Stimulated activated CD8-positive, alpha-beta memory T cell treated with anti-CD3 and anti-CD28 coated beads, Interleukin-7, amount 100 ng/mL, for 48 hours (primary cell): ENCODE data around the gene LHPP.
"Not testable (repeated sequence)": the region's sequence is repeated elsewhere in the genome, so short reads cannot be mapped to it uniquely, and the experiment has no call there.

Experiments
- DNase-seq, 2 donors: peaks; one replicate each; pipeline ENCODE4 v3.0.0-alpha.2; 2020; ENCODE audit warnings: low read depth in 1 of 2; ENCODE audit errors: extremely low read depth in 1 of 2

Gene LHPP

DNA sequence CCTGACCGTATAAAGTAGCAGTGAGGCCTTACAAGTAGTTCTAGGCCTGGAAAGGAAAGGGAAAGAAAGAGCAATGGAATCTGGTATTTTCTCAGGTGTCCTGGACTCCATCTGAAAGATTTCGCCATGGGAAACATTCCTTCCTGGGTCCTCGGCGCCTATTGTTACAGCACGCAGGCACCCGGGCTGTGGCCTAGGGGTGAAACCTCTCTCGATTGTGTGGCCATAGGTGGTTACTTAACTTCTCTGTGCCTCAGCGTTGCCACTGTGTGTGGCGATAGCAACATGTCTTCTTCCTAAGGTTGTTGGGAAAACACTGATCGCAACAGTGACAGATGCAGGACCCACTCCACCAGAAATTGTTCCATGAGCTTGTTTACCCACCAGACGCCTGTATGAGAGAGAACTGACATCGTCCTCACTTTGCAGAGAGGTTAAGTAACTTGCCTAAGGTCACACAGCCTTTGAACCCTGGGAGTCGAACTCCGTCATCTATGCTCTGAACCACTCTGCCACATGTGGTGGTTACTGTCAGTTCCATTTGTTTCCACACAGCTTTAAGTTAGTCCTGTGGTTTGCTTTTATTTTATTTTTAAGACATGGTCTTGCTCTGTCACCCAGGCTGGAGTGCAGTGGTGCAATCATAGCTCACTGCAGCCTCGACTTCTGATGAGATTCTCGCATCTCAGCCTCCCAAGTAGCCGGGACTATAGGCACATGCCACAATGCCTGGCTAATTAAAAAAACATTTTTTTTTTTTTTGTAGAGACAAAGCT lies 73.4 kb downstream of the LHPP start:
- DNase-seq = no peak

DNA sequence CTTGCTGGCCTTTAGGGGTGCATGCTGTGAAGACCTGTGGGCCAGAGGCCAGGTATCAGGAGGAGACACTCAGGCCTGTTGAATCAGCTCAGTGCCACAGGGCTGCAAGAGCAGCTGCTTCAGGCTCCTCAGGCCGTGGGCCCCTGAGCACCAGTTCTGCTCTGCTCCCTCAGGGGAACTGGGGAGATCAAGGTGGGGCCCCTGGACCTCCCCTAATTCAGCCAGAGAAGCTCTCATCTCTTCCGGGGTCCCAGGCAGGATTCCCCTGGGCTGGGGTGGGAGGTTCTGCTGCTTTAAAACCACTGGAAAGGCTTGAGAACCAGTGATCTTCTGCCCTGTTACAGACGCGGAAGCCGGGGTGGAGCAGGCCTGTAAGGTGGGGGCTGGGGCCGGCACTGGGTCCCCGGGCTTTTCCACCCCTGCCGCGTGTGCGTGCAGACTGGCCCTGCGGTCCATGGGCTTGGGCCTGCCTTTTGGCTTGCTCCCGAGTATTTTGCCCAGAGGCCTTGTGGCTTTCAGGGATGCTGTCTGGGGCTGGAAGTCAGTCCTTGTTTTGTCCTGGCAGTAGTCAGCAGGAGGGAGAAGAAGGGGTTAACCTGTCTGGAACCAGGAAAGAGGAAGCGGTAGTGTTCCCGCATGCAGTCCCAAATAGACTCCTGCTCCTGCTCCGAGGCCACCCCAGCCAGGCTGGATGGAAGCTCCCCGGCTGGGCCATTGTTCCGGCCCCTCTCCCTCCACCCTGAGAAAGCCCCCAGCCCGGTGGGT lies 74.3 kb downstream of the LHPP start:
- no peak for DNase-seq

DNA sequence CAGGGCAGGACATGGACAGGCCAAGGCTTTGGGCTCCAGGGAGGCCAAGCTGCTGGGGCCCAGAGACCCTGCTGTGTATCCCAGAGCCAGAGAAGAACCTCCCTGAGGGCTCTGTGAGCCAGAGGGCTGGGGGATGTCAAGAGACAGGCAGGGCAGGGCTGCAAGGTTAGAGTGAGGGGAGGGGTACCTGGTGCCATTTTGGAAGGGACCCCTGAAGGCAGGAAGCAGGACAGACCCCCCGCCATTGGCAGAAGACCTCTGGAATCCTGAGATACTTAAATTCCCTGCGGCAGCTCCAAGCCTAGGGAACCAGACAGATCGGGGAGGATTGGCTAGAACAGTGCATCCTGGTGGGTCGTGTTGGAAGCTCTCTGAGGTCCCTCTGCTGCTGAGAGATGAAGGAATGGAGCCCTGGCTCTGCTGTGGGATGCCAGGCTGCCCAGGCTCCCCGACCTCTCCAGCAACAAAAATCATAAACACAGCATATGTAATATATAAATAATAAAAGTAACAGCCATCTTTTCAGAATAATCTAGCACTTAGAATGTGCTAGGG lies 75.0 kb downstream of the LHPP start:
- no peak for DNase-seq

DNA sequence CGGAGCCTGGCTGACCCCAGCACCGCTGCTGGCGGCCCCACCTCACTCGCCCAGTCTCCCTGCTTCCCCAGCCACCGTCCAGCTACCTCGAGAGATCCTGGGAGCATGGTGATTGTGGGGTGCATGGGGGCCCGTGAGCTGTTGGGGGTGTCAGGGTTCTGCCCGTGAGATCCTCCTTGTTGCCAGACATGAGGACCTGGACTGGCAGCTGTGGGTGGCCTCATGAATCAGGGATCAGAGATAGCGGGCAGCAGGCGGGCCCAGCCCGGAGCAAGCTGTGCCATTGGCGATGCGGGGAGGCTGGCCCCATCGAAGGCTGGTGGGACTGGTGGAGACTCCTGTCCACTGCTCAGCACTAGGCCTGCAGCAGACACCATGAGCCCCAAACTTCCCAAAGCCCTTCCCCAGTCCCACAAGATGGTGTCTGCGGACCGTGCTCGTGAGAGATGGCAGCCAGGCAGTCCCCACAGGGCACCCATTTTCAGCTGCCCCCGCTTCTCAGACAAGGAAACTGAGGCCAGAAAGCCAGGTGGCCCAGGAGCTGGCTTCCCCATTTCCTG lies 75.6 kb downstream of the LHPP start:
- DNase-seq = no peak

DNA sequence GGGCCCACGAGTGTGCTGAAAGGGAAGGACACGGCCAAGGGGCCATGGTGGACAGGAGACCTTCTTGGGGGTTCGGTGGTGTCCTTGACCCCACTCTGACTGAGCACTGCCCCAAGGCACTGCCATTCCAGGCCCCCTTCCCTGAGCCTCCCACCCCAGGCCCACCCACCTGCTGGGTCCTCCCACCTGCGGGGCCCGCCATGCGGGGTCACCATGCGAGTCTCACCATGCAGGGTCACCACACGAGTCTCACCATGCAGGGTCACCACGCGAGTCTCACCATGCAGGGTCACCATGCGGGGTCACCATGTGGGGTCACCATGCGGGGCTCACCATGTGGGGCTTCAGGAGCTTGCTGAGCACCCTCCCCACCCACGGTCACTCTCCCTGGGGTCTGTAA lies 76.3 kb downstream of the LHPP start:
- no peak for DNase-seq

DNA sequence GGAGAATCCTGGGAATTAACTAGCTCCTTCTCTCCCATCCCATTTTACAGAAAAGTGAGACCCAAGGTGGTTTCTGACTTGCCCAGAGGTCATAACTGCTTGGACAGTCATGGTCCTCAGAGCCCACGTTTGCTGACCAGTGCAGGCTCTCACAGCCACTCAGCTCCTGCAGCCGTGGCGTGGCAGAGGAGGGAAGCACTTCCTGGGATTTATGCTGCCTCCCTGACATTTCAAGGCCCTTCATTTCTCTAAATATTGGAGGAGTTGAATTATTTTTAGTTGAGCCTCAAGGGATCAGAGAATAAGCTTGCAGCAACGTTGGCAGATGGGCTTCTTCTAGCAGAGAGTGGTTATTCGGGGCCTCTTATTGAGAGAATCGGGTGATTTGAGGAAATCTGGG lies 77.1 kb downstream of the LHPP start:
- no peak for DNase-seq

DNA sequence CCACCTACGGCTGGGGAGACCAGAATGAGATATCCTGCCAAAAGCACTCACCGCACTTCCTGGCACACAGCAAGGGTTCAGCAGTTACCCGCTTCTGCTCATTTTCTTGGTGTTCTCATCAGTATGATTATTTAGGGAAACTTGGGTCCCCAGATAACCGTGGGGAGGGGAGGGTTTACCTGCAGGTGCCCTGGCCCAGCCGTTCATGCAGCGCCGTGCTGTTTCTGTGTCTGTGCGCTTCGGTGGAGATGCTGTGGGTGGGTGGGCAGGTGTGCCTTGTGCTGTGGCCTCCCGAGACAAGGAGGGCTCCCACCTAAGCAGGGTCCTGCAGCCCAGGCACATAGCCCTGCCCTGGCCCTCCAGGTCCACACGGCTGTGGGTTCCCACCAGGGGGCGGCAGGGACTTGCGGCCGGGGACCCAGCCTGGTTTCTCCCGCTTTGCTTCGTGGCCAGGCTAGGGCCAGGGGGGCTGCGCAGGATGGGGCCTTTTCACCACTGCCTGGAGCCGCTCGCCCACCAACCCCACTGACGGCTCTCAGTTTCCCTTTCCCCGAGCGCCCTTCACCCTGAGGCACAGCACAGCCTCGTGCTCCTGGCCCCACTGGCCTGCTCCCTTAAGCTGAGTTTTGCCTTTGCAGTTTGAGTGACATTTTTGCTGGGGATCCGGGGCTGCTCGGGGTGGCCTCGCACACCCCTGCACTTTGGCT lies 78.5 kb downstream of the LHPP start:
- peak; percentile 25 to 42 for DNase-seq

DNA sequence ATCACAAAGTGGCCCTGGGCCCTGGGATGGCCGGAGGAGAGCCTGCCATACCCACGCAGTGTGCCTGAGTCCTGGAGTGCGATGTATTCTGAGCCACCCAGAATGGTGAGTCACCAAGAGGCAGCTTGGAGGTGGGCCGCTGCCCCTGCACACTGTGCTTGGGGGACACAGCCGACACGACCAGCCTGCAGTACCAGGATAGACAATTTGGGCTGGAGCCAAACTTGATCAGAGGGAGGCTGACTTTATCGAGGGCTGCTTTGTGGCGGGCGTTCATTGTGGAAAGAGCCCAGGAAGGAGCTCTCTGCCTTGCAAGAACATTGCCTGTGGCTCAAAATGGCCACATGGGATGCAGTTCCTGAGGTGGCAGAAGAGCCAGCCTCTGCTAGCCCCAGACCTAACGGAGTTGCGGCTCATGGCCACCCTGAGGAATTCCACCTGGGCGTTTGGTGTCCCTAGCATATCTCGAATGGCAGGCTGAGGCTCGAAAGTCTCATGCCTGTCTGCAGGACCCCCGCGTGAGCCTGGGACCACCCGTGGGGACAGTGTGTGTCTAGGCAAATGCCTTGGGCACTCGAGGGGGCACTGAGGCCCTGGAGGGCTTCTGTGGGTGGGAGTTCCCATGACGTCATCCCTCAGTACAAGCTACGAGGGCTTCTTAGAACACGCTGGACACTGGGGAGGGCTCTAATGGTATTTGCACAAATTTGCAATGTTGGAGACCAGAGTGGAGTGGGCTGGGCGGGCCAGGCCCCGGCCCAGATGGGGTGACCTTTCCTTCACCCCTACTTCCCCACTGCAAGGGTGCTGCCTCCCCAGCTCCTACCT lies 79.7 kb downstream of the LHPP start:
- no peak for DNase-seq

DNA sequence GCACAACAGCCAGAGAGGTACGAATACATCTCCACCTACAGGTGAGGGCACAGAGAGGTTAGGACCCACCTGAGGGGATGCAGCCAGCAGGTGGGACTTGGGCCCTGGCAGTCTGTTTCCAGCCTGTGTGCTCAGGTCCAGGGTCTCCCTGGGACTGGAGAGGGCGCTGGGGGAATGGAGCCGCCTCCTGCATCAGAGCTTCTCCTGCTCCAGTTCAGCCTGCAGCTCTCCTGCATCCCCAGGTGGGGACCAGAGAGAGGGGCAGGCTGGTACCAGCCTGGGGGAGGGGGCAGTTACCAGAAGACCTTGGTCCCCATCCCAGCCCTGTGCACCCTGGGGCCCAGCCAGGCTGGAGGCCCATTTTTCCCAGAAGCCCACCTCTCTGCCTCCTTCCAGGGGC lies 80.7 kb downstream of the LHPP start:
- DNase-seq = no peak

DNA sequence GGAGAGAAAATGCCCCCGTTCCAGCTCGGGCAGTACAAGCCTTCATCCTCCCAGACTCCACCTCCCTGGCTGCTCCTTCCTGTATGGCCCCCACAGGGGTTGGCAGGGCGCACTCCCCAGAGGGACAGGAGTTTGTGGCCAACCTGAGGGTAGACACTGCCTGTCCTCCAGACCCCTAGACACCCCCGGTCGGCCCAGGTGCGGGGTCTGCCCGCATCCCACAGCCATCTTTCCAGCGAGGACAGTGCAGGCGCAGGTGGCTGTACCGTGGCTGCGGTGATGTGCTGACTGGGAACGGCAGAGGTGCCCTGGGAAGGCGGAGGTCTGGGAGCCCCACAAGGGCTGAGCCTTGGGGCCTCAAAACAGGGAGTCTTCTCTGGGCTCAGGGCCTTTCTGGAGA lies 81.5 kb downstream of the LHPP start:
- DNase-seq = no peak

DNA sequence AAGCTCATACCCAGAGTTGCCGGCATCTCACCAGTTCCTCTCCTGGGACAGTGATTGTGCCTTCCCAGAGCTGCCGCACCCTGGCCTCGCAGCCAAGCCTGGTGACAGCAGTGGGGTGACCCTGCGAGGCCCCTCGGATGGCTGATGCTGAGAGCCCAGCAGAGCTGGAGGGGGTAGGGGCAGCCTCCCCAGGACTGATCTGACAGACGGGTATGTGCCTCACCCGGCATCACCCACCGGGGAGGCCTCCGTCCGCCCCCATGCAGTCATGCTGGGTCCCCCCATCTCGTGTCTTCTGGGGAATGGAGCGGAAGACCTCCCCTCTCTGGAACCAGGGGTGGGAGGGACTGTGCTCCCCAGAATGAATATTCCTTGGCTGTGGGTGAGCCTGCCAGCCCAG lies 82.3 kb downstream of the LHPP start:
- no peak for DNase-seq

DNA sequence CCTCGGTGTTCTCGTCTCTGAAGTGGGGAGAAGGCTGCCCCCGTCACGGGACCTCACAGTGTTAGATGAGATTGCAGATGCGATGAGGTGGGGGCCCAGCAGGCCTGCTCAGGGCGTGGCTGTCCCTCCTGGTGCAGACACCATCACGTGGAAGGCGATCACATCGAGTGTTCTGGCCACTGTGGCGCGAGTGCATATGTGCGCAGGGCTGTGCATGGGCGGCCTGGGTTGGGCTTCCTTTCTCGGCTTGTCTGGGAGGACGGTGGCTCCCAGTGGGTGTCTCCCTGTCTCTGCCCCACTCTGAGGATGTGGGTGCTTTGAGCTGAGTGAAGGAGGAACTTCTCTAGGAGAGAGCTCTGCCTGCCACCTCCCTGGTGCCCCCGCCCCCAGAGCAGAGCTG lies 83.1 kb downstream of the LHPP start:
- no peak for DNase-seq

DNA sequence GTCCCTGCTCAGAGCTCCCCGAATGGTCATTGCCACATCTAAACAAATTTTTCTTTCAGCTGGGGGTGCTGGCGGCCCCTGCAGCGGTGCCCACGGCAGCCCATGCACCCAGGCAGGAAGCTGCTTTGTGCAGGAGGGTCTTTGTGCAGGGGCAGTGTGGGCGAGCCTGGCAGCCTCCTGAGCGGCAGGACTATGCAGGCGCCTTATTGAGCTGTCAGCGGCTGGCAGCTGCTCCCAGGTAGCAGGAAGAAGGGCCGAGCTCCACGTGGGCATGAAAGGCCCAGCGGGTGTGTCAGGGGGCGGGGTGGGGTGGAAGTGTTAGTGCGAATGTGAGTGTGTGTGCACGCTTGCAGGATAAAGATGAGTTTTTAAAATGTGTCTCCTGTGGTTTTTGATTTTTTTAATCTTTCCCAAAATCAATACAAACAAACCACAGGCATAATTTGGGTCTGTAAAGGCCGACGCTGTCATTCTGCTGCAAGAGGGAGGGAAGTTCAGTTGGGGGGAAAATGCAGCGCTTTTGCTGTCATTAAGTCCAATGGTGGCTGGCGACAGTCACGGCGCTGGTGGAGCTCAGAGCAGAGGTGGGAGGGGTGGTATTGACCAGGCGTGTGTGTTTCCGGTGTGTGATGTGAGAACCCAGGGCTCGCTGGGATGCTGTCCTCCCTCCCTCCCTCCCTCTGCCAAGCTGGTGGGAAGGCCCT lies 83.9 kb downstream of the LHPP start:
- no peak for DNase-seq

DNA sequence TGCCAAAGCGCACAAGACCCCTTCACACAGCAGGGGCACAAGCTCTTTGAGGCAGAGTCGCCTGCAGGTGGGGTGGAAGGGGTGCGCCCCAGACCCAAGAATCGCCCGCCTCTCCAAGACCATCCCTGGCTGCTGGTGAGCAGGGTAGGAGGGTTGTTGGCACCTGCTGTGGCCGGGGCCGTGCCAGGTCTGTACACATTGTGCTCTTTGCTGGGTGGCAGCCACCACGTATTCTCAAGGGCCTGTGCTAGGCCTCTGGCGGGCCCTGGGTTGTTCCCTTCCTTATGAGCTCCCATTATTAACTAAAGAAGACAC lies 84.4 kb downstream of the LHPP start:
- no peak for DNase-seq

DNA sequence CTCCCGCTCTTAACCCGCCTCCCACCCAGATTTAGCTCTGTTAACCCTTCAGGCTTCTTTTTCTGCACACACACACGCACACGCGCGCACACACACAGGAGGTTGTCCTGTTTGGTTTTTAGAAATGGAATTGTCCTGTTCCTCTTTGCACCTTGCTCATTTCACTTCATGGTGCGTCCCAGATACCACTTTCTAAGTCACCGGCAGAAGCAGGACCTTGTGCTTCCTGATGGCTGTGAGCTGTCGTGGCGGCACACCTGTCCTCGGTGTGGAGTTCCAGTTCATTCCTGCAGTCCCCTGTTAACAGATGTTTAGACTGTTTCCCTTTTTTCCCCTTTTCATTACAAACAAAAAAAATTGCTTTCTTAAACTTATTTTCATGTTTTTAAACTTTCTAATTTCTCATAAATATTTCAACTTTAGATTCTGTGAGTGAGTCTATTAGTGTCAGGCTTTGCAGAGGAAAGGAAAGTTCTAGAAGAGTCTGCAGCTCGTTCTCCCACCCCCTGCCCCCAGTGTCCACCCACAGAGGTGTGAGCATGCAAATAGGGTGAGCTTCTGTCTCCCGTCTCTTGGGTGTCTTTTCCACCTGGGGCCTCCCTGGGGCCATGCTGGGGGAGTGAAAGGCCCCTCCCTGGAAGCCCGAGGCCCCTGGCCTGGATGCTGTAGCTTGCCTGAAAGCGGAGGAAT lies 85.5 kb downstream of the LHPP start:
- DNase-seq = no peak

DNA sequence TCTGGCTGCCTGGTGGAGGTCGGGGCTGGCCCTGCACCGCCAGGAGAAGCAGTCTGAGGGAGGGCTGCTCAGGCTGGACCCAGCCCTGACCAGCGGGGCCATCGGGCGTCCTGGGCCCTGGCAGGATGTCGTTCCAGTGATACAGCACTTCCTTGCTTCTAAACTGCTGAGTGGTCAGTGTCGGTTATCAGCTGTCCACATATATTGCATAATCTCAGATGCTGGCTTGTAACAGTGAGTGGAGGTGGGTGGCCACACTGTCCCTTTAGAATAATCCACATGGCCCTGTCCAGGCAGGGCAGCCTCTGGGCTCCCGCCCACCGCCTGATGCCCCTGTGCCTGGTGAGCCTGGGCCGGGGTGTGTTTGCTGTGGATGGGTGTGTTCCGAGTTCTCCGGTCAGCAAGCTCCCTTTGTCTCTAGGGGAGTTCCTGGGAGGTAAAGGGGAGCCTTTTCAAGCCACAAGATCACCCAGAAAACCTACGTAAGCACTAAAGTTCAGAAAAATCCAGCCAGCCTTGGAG lies 86.1 kb downstream of the LHPP start:
- no peak for DNase-seq

DNA sequence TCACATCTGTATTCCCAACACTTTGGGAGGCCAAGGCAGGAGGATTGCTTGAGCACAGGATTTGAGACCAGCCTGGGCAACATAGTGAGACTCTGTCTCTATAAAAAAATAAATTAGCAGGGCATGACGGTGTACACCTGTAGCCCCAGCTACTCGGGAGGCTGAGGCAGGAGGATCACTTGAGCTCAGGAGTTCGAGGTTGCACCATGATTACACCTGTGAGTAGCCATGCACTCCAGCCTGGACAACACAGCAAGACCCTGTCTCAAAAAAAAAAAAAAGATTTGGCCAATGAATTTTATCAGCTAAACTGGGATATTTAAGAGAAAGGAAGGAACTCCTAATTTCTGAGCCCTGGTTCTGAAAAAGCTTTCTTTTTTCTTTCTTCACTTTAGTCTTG lies 87.5 kb downstream of the LHPP start:
- DNase-seq = not testable (repeated sequence)

DNA sequence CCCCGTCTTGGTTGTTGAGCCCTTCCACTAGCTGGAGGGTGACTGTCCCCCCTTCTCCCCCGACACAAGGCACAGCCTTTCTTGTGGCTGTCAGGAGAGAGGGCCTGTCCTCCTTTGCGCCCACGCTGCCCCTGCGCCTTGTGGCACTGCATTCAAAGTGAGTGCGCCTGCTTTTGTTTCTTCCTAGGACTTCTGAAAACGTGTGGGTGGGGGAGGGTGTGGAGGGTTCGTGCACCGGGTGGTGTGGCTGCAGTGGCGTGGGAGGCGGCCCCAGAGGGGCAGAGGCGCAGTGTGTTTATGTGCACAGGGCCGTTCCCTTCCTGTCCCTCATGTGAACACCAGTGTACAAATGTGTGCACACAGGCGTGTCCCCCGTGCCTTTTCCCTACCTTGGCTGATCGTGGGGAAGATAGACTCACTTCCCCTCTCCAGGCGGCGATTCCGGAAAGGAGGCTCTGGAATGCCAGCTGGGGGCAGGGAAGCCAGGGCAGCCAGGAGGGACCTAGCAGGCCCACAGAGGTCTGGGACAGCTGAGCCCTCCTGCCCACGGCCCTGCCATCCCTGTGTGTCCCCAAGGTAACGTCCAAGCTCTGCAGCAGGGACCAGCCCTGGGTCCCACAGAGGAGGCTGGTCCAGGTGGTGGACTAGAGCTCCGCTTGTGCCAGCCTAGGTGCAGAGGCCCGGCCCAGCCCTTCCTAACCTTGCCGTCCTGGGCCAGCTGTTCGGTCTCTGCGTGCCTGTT lies 88.8 kb downstream of the LHPP start:
- no peak for DNase-seq
